AG04450 (cell line): Measurements from ENCODE around the gene OLIG1. TPM values are rescaled to one million over a fixed set of nuclear protein-coding genes. Genes with fewer than 3 reads are reported as not detected.

Experiments
- CTCF ChIA-PET: fragments of 300-600, 350-600 bp; formaldehyde crosslinking; extraction: SDS; loops from one replicate; lab custom pipeline; 2022; ENCODE audit warnings: antibody characterized with exemption, inconsistent platforms; lab: Charles Lee
- POLR2A ChIA-PET: fragments of 350-600 bp; formaldehyde crosslinking; extraction: SDS; loops from one replicate; lab custom pipeline; 2021; ENCODE audit warnings: antibody characterized with exemption, inconsistent platforms; lab: Yijun Ruan, JAX
- DNase-seq: peaks from one replicate; pipeline ENCODE4 v3.0.0-alpha.2; 2011; ENCODE audit warnings: low read depth, low spot score
- H3K27ac ChIP-seq: one replicate; pipeline ENCODE4 v1.5.1; 2012; ENCODE audit warnings: low read depth, low read length, control low read depth
- H3K27me3 ChIP-seq: one replicate; pipeline ENCODE4 v1.6.0; 2012; ENCODE audit warnings: low read length; ENCODE audit not compliant: control insufficient read depth, insufficient read depth
- H3K4me3 ChIP-seq: 2 replicates; pipeline ENCODE4 v1.5.1; 2011; ENCODE audit warnings: mild to moderate bottlenecking, low read depth, low read length, control low read depth
- H3K9me3 ChIP-seq: 2 replicates; pipeline ENCODE4 v1.5.1; 2012; ENCODE audit warnings: low read length; ENCODE audit not compliant: control insufficient read depth, insufficient read depth
- polyA plus RNA-seq: library from polyadenylated mRNA; depleted of rRNA; stranded (reverse); fragments of >200 nt; gene quantifications from 2 replicates; pipeline ENCODE4 v1.2.3, GENCODE V29; 2011
- TF ChIP-seq, protein P1 (sequence below): IDR thresholded peaks from 2 replicates; pipeline ENCODE4 v1.5.1; 2011; ENCODE audit warnings: low read depth, low read length, control low read depth, inconsistent platforms

The OLIG1 gene
- polyA plus RNA-seq, 1 experiment: not detected

DNA sequence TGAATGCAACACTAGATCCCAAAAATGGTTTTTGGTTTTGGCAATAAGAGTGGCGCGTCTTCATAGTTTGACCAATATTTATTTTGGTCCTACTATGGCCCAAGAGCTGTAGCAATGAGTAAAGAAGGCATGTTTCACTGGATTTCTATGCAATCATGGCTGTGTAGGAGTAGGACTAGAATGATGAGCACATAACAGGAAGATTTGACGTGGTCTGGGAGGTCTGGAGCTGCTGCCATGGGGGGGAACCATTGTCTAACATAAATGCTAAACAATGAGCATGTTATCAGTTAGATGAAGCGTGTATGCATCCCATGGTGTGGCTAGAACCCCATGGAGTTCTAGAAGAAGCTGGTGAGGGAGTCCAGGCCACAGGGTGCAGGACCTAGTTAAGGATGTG is 38.3 kb downstream of the OLIG1 start:
- Histone ChIP-seq H3K27ac (no peak overlapping the region), H3K9me3 (no peaks in the 10 kb centered on the region), H3K4me3 (no peak overlapping the region), H3K27me3 (peaks cover 65% of the 10 kb centered on the region)
- ChIA-PET POLR2A (no interaction called here), CTCF (interaction anchor here (1.4 kb wide), 1 partner anchor 19 kb away, joined by 7 read pairs; no protein-coding TSS in a partner anchor)
- TF ChIP-seq, protein P1, sequence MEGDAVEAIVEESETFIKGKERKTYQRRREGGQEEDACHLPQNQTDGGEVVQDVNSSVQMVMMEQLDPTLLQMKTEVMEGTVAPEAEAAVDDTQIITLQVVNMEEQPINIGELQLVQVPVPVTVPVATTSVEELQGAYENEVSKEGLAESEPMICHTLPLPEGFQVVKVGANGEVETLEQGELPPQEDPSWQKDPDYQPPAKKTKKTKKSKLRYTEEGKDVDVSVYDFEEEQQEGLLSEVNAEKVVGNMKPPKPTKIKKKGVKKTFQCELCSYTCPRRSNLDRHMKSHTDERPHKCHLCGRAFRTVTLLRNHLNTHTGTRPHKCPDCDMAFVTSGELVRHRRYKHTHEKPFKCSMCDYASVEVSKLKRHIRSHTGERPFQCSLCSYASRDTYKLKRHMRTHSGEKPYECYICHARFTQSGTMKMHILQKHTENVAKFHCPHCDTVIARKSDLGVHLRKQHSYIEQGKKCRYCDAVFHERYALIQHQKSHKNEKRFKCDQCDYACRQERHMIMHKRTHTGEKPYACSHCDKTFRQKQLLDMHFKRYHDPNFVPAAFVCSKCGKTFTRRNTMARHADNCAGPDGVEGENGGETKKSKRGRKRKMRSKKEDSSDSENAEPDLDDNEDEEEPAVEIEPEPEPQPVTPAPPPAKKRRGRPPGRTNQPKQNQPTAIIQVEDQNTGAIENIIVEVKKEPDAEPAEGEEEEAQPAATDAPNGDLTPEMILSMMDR: no peak
- DNase-seq: no peak

DNA sequence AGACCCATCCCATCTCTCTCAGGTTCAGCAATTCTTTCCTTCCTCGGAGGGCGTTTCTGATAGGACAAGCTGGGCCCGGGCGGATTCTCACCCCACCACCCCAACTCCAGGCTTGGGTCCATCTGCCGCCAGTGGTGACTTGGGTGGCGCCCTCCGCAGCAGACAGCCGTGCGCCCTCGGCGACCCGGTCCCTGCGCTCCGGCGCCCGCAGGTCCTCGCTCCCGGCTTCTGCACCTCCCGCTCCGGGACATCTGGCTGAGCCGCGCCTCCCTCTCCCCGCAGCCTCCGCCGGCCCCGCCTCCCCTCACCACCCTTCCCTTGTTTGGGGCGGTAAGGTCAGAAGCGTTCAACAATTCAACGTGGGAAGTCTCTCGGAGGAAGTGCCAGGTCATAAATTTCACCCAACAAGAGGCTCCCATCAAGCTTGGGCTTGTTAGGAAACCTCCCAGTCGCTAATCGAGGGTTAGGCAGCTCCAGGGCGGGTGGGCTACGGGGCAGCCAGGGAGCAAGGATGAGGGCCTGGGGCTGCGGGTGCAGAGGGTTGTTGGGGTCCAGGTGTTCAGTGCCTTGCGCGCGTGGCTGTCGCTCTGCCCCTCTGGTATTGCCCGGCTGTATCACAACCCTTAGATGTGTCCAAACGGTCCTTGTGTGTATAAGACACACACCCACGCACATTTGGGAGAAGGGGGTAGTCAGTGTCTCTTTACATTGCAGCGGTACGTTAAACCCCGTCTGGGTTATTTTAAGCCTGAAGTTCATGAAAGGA is 39.8 kb downstream of the OLIG1 start:
- Histone ChIP-seq H3K4me3 (no peak overlapping the region), H3K27ac (no peak overlapping the region), H3K9me3 (no peaks in the 10 kb centered on the region), H3K27me3 (peaks cover 73% of the 10 kb centered on the region)
- ChIA-PET POLR2A (no interaction called here), CTCF (interaction anchor here (1.4 kb wide), 1 partner anchor 18 kb away, joined by 7 read pairs; no protein-coding TSS in a partner anchor)
- DNase-seq: no peak
- TF ChIP-seq, protein P1: no peak

DNA sequence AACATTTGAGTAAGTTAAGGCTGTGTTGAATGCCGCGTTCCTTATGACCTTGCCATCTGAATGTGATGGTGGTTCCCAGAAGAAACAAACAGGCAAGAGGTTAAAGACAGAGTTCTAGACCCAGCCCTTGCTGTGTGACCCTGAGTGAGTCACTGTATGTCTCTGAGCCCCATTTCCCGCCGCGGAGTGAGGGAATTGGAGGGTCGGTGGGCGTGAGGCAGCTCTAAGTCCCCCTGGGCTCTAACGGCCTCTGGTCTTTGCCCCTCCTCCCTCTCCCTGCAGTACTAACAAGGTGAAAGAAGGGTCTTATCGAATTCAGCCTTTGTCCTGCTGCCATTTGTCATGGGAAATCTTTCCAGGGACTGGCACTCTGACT is 40.4 kb downstream of the OLIG1 start:
- POLR2A ChIA-PET: no interaction called here
- DNase-seq: no peak
- Histone ChIP-seq H3K4me3 (no peak overlapping the region), H3K9me3 (no peaks in the 10 kb centered on the region), H3K27ac (no peak overlapping the region), H3K27me3 (peaks cover 73% of the 10 kb centered on the region)
- CTCF ChIA-PET: no interaction called here
- TF ChIP-seq, protein P1: no peak

DNA sequence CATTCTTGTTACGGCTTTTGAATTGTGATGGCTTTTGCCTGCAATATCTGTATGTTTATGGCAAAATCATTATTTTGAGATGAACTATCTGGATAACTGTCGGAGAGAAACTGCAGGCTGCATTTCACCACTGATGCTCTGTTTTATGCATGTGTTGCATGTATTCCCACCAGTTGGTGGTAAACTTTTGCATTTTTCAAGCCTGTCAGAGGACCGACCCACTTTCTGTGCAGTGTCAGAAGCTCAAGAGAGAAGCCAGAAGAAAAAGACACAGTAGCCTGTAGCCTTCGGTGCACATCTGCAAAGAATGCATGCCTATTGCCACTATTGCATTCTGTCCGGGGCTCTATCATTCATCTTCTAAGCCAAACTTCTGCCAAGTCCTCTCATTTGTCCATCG is 41.6 kb downstream of the OLIG1 start:
- POLR2A ChIA-PET: no interaction called here
- Histone ChIP-seq H3K27ac (no peak overlapping the region), H3K4me3 (no peak overlapping the region), H3K27me3 (peaks cover 75% of the 10 kb centered on the region), H3K9me3 (no peaks in the 10 kb centered on the region)
- DNase-seq: no peak
- CTCF ChIA-PET: interaction anchor here (1.0 to 1.6 kb wide), 2 partner anchors 16 to 117 kb away, joined by 3 read pairs; no protein-coding TSS in a partner anchor
- TF ChIP-seq, protein P1: no peak

DNA sequence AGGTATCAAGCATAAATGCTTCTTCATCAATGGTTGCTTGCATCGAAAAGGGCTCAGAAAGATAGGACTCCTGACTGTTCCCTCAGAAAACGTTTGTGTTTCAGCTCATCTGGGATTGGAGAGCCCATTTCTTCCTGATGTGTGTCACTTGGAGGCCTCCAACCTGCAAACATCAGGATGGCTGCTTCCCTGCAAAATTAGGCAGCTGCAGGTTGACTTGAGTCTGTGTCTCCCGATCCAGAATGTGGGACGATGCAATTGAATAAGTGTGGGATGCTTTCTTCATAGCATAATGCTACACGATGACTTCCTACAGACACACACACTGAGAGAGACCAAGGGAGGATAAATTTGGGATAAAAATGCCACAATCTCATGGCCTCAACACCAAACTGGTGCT is 42.2 kb downstream of the OLIG1 start:
- ChIA-PET POLR2A (no interaction called here), CTCF (interaction anchor here (1.6 kb wide), 1 partner anchor 118 kb away, joined by 3 read pairs; no protein-coding TSS in a partner anchor)
- H3K9me3 ChIP-seq: no peaks in the 10 kb centered on the region
- H3K27ac ChIP-seq: no peak overlapping the region
- DNase-seq: no peak
- TF ChIP-seq, protein P1: no peak
- no peak overlapping the region for H3K4me3 ChIP-seq
- peaks cover 78% of the 10 kb centered on the region for H3K27me3 ChIP-seq
